VCaP (cell line): ENCODE results near the gene DHX8.
"Not testable (repeated sequence)": the region's sequence is repeated elsewhere in the genome, so short reads cannot be mapped to it uniquely, and the experiment has no call there.

Experiments used
- H3K27ac ChIP-seq: fragments of 450-650 bp; 2 replicates; pipeline ENCODE4 v1.5.1; 2017
- CTCF ChIP-seq: fragments of 450-650 bp; conservative IDR thresholded peaks from 2 replicates; pipeline ENCODE4 v1.5.1; 2017; ENCODE audit warnings: mild to moderate bottlenecking, moderate library complexity

Gene DHX8

GRCh38 chr17:43477832-43478634 is 5.7 kb upstream of the DHX8 start:
- no peak for TF ChIP-seq CTCF
- no peak overlapping the region for H3K27ac ChIP-seq

- no peak overlapping the region for H3K27ac ChIP-seq
- TF ChIP-seq CTCF = no peak
Observed at GRCh38 chr17:43479948-43480347, 3.8 kb upstream of the DHX8 start.

GRCh38 chr17:43482103-43483012 is 1.4 kb upstream of the DHX8 start:
- TF ChIP-seq CTCF = no peak
- H3K27ac ChIP-seq = peak overlapping the region; percentile 87; the same call in 1 of the 2 replicates

GRCh38 chr17:43490621-43491020 is 6.8 kb downstream of the DHX8 start:
- no peak for TF ChIP-seq CTCF
- no peak overlapping the region for H3K27ac ChIP-seq

- H3K27ac ChIP-seq = not testable (repeated sequence)
Observed at GRCh38 chr17:43509440-43509839, 25.7 kb downstream of the DHX8 start.

GRCh38 chr17:43511199-43511598 is 27.4 kb downstream of the DHX8 start:
- H3K27ac ChIP-seq = not testable (repeated sequence)

GRCh38 chr17:43515656-43516055 is 31.9 kb downstream of the DHX8 start:
- TF ChIP-seq CTCF = no peak
- peak overlapping the region; percentile 77 for H3K27ac ChIP-seq

- peak overlapping the region; percentile 77 for H3K27ac ChIP-seq
Observed at GRCh38 chr17:43517161-43517560, 33.4 kb downstream of the DHX8 start.

More at GRCh38 chr17:43517161-43517560, 33.4 kb downstream of the DHX8 start:
- TF ChIP-seq CTCF = no peak
